Measurements from ENCODE around the gene AKAP5.

DNA sequence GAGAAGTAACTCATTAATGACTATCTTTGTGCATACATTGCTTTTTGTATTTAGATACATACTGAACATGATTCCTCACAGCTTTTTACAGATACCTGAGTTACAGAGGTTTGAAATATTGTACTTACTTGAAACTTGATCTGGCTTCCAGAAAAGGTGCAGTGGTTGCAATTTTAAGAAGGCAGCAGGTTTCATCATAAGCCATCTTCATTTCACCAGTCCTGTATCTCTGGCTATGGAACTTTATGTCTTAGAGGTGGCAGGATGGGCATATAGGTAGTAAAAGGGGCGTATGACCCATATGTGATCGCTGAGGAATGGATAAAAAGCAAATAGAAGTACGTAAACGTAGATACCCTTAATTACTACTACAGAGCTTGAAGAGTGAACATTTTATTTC is 52.9 kb downstream of the AKAP5 start:
- TF ChIP-seq, protein P1, sequence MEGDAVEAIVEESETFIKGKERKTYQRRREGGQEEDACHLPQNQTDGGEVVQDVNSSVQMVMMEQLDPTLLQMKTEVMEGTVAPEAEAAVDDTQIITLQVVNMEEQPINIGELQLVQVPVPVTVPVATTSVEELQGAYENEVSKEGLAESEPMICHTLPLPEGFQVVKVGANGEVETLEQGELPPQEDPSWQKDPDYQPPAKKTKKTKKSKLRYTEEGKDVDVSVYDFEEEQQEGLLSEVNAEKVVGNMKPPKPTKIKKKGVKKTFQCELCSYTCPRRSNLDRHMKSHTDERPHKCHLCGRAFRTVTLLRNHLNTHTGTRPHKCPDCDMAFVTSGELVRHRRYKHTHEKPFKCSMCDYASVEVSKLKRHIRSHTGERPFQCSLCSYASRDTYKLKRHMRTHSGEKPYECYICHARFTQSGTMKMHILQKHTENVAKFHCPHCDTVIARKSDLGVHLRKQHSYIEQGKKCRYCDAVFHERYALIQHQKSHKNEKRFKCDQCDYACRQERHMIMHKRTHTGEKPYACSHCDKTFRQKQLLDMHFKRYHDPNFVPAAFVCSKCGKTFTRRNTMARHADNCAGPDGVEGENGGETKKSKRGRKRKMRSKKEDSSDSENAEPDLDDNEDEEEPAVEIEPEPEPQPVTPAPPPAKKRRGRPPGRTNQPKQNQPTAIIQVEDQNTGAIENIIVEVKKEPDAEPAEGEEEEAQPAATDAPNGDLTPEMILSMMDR (IDR thresholded peaks at IDR 0.05), result no peak
- TF ChIP-seq EZH2 (IDR thresholded peaks at IDR 0.05; ENCODE audit: borderline replicate concordance, insufficient read depth, low read depth, low read length, poor library complexity, severe bottlenecking), result no peak
